ENCODE data around the gene MYBL2. TPM values are rescaled to one million over a fixed set of nuclear protein-coding genes. Genes with fewer than 3 reads are reported as not detected.

MYBL2 gene
- total and polyA plus RNA-seq, 2 donors (not counting 3 experiments of a cell fraction or from before 2014, with no cell fraction given), result 35.7 to 105 TPM

GRCh38 chr20:43689165-43689564 lies 22.3 kb downstream of the MYBL2 start:
- H3K9me3 ChIP-seq (replicated peaks; ENCODE audit: control insufficient read depth, insufficient read depth, low read length), result no peaks in the 10 kb centered on the region
- ChIA-PET CTCF (interaction anchor here (0.9 to 4.8 kb wide), 4 partner anchors 21 to 240 kb away, joined by 3 to 39 read pairs (median 12); no protein-coding TSS in a partner anchor), POLR2A (no interaction called here)
- no peaks in the 10 kb centered on the region for H3K27me3 ChIP-seq (ENCODE audit: control insufficient read depth in 2 of 2, insufficient read depth in 2 of 2, low read length in 2 of 2)
- intact Hi-C loops (cut with micrococcal nuclease), result no loop called here
- no peaks in the 10 kb centered on the region for H4K20me1 ChIP-seq (replicated peaks; ENCODE audit: control insufficient read depth, extremely low read depth, insufficient read depth, low read length)
- H3K4me3 ChIP-seq (replicated peaks in 1 of 3; ENCODE audit: insufficient read depth in 1 of 3, low read depth in 1 of 3, low read length in 3 of 3), result no peak overlapping the region
- no peak overlapping the region for H3K4me2 ChIP-seq (ENCODE audit: insufficient read depth, low read length)
- FAIRE-seq (no peak), DNase-seq (ENCODE audit: low read depth, low spot score) (no peak)
- peaks cover 0 to 3% of the 10 kb centered on the region in 2 experiments for H3K36me3 ChIP-seq (ENCODE audit: control insufficient read depth in 2 of 2, extremely low read depth in 1 of 2, insufficient read depth in 2 of 2, low read length in 2 of 2)
- no TSS peak for BruUV-seq (replicated peaks)
- H3K9ac ChIP-seq (replicated peaks; ENCODE audit: extremely low read depth, insufficient read depth, low read length), result no peak overlapping the region
- H3K27ac ChIP-seq (ENCODE audit: insufficient read depth, low read depth, low read length), result no peak overlapping the region
- TF ChIP-seq POLR2AphosphoS5 (IDR thresholded peaks at IDR 0.05; ENCODE audit: insufficient read depth, low read depth, low read length) (no peak), EZH2 (IDR thresholded peaks at IDR 0.05; ENCODE audit: borderline replicate concordance, low read depth, low read length, severe bottlenecking) (no peak), MAX (IDR thresholded peaks at IDR 0.05; ENCODE audit: insufficient read depth, insufficient read length) (no peak), FOS (IDR thresholded peaks at IDR 0.05; ENCODE audit: borderline replicate concordance, insufficient read depth, low read length) (no peak), JUN (IDR thresholded peaks at IDR 0.05; ENCODE audit: borderline replicate concordance, insufficient read depth, insufficient read length, low read depth) (no peak)
- TF ChIP-seq, protein P1, sequence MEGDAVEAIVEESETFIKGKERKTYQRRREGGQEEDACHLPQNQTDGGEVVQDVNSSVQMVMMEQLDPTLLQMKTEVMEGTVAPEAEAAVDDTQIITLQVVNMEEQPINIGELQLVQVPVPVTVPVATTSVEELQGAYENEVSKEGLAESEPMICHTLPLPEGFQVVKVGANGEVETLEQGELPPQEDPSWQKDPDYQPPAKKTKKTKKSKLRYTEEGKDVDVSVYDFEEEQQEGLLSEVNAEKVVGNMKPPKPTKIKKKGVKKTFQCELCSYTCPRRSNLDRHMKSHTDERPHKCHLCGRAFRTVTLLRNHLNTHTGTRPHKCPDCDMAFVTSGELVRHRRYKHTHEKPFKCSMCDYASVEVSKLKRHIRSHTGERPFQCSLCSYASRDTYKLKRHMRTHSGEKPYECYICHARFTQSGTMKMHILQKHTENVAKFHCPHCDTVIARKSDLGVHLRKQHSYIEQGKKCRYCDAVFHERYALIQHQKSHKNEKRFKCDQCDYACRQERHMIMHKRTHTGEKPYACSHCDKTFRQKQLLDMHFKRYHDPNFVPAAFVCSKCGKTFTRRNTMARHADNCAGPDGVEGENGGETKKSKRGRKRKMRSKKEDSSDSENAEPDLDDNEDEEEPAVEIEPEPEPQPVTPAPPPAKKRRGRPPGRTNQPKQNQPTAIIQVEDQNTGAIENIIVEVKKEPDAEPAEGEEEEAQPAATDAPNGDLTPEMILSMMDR (IDR thresholded peaks at IDR 0.05; ENCODE audit: extremely low read depth in 1 of 2, insufficient read depth in 1 of 2, low read depth in 1 of 2, low read length in 2 of 2), result no peak
- no peaks in the 10 kb centered on the region for H3K79me2 ChIP-seq (ENCODE audit: control insufficient read depth, insufficient read depth, low read length)
- no peaks in the 10 kb centered on the region for H3K9me1 ChIP-seq (replicated peaks; ENCODE audit: control insufficient read depth, extremely low read depth, insufficient read depth, low read length)
- dilution Hi-C loops (cut with MboI; ENCODE audit: extremely low pct_ligation_motif_present, low sequenced_read_pairs), result no loop called here
- no peaks in the 10 kb centered on the region for H3K4me1 ChIP-seq (ENCODE audit: control insufficient read depth, extremely low read depth, insufficient read depth, low read length)
- H2AFZ ChIP-seq (ENCODE audit: low read depth, low read length), result no peak overlapping the region
